Measurements from ENCODE around the gene CALN1. TPM values are rescaled to one million over a fixed set of nuclear protein-coding genes. Genes with fewer than 3 reads are reported as not detected.
"Not testable (repeated sequence)": the region's sequence is repeated elsewhere in the genome, so short reads cannot be mapped to it uniquely, and the experiment has no call there.

CALN1 gene
- polyA plus RNA-seq (2013, experiment 1 of 2) = 4.0 TPM
- 2.7 TPM for polyA plus RNA-seq (2013, experiment 2 of 2)

GRCh38 chr7:72412121-72412618 is at the start of gene CALN1:
Gene CALN1 (minus strand): TSS chr7:72412338.
- H3K36me3 ChIP-seq (ENCODE audit: insufficient read depth, low read length); H3K9me3 ChIP-seq (ENCODE audit: insufficient read depth, low read depth, low read length); H3K4me1 ChIP-seq (ENCODE audit: insufficient read depth, low read length); H3K27me3 ChIP-seq (ENCODE audit: insufficient read depth, low read length); H3K9ac ChIP-seq (ENCODE audit: low read depth, low read length); H3K27ac ChIP-seq (ENCODE audit: low read depth, low read length); H3K4me3 ChIP-seq (ENCODE audit: low read length): not testable (repeated sequence)
- WGBS = 97% methylated on average over 21 of the region's 21 CpGs

GRCh38 chr7:72453471-72453870 is 41.3 kb upstream of the CALN1 start:
- Histone ChIP-seq H3K27ac (ENCODE audit: low read depth, low read length) (no peak overlapping the region), H3K9me3 (ENCODE audit: insufficient read depth, low read depth, low read length) (0 out of 2 replicates have a peak, but pooled peaks cover 7% of the 10 kb centered on the region), H3K4me3 (ENCODE audit: low read length) (no peak overlapping the region), H3K9ac (ENCODE audit: low read depth, low read length) (no peak overlapping the region), H3K27me3 (ENCODE audit: insufficient read depth, low read length) (no peaks in the 10 kb centered on the region), H3K36me3 (ENCODE audit: insufficient read depth, low read length) (no peaks in the 10 kb centered on the region), H3K4me1 (ENCODE audit: insufficient read depth, low read length) (no peaks in the 10 kb centered on the region)
- WGBS = 93% methylated on average over 1 of the region's 1 CpG

- Histone ChIP-seq H3K4me1 (ENCODE audit: insufficient read depth, low read length) (peaks cover 5% of the 10 kb centered on the region; the same call in 1 of the 2 replicates), H3K4me3 (ENCODE audit: low read length) (no peak overlapping the region), H3K27me3 (ENCODE audit: insufficient read depth, low read length) (no peaks in the 10 kb centered on the region), H3K9ac (ENCODE audit: low read depth, low read length) (no peak overlapping the region), H3K9me3 (ENCODE audit: insufficient read depth, low read depth, low read length) (no peaks in the 10 kb centered on the region), H3K27ac (ENCODE audit: low read depth, low read length) (no peak overlapping the region), H3K36me3 (ENCODE audit: insufficient read depth, low read length) (no peaks in the 10 kb centered on the region)
- 92% methylated on average over 17 of the region's 17 CpGs for WGBS
Observed at GRCh38 chr7:72447465-72448204, 35.5 kb upstream of the CALN1 start.

- 67% methylated on average over 19 of the region's 20 CpGs for WGBS
- Histone ChIP-seq H3K4me3 (ENCODE audit: low read length) (no peak overlapping the region), H3K27me3 (ENCODE audit: insufficient read depth, low read length) (no peaks in the 10 kb centered on the region), H3K4me1 (ENCODE audit: insufficient read depth, low read length) (peaks cover 5% of the 10 kb centered on the region; the same call in 1 of the 2 replicates), H3K36me3 (ENCODE audit: insufficient read depth, low read length) (no peaks in the 10 kb centered on the region), H3K9ac (ENCODE audit: low read depth, low read length) (no peak overlapping the region), H3K27ac (ENCODE audit: low read depth, low read length) (no peak overlapping the region), H3K9me3 (ENCODE audit: insufficient read depth, low read depth, low read length) (no peaks in the 10 kb centered on the region)
Observed at GRCh38 chr7:72446591-72447462, 34.7 kb upstream of the CALN1 start.

- Histone ChIP-seq H3K4me1 (ENCODE audit: insufficient read depth, low read length) (peaks cover 5% of the 10 kb centered on the region; the same call in 1 of the 2 replicates), H3K9me3 (ENCODE audit: insufficient read depth, low read depth, low read length) (no peaks in the 10 kb centered on the region), H3K4me3 (ENCODE audit: low read length) (no peak overlapping the region), H3K27me3 (ENCODE audit: insufficient read depth, low read length) (no peaks in the 10 kb centered on the region), H3K27ac (ENCODE audit: low read depth, low read length) (no peak overlapping the region), H3K36me3 (ENCODE audit: insufficient read depth, low read length) (no peaks in the 10 kb centered on the region), H3K9ac (ENCODE audit: low read depth, low read length) (no peak overlapping the region)
- 75% methylated on average over 7 of the region's 7 CpGs for WGBS
Observed at GRCh38 chr7:72446131-72446530, 34.0 kb upstream of the CALN1 start.

GRCh38 chr7:72445580-72445979 is 33.4 kb upstream of the CALN1 start:
- Histone ChIP-seq H3K4me1 (ENCODE audit: insufficient read depth, low read length) (peaks cover 5% of the 10 kb centered on the region; the same call in 1 of the 2 replicates), H3K9me3 (ENCODE audit: insufficient read depth, low read depth, low read length) (no peaks in the 10 kb centered on the region), H3K27ac (ENCODE audit: low read depth, low read length) (no peak overlapping the region), H3K27me3 (ENCODE audit: insufficient read depth, low read length) (no peaks in the 10 kb centered on the region), H3K4me3 (ENCODE audit: low read length) (no peak overlapping the region), H3K9ac (ENCODE audit: low read depth, low read length) (no peak overlapping the region), H3K36me3 (ENCODE audit: insufficient read depth, low read length) (no peaks in the 10 kb centered on the region)
- WGBS = 86% methylated on average over 10 of the region's 10 CpGs

- Histone ChIP-seq H3K4me1 (ENCODE audit: insufficient read depth, low read length) (peaks cover 5% of the 10 kb centered on the region; the same call in 1 of the 2 replicates), H3K27me3 (ENCODE audit: insufficient read depth, low read length) (no peaks in the 10 kb centered on the region), H3K36me3 (ENCODE audit: insufficient read depth, low read length) (no peaks in the 10 kb centered on the region), H3K9me3 (ENCODE audit: insufficient read depth, low read depth, low read length) (no peaks in the 10 kb centered on the region), H3K4me3 (ENCODE audit: low read length) (no peak overlapping the region), H3K27ac (ENCODE audit: low read depth, low read length) (no peak overlapping the region), H3K9ac (ENCODE audit: low read depth, low read length) (no peak overlapping the region)
- WGBS = 91% methylated on average over 6 of the region's 6 CpGs
Observed at GRCh38 chr7:72445075-72445474, 32.9 kb upstream of the CALN1 start.

- no peaks in the 10 kb centered on the region for H3K36me3 ChIP-seq (ENCODE audit: insufficient read depth, low read length)
- WGBS = 87% methylated on average over 7 of the region's 8 CpGs
Observed at GRCh38 chr7:72444026-72444776, 32.1 kb upstream of the CALN1 start.

GRCh38 chr7:72441791-72442190 is 29.7 kb upstream of the CALN1 start:
- no peaks in the 10 kb centered on the region for H3K36me3 ChIP-seq (ENCODE audit: insufficient read depth, low read length)
- no peak overlapping the region for H3K27ac ChIP-seq (ENCODE audit: low read depth, low read length)
- H3K27me3 ChIP-seq (ENCODE audit: insufficient read depth, low read length) = no peaks in the 10 kb centered on the region
- H3K4me3 ChIP-seq (ENCODE audit: low read length) = no peak overlapping the region
- 72% methylated on average over 8 of the region's 8 CpGs for WGBS
- H3K4me1 ChIP-seq (ENCODE audit: insufficient read depth, low read length) = peaks cover 4% of the 10 kb centered on the region; the same call in 1 of the 2 replicates
- H3K9ac ChIP-seq (ENCODE audit: low read depth, low read length) = no peak overlapping the region
- H3K9me3 ChIP-seq (ENCODE audit: insufficient read depth, low read depth, low read length) = no peaks in the 10 kb centered on the region

More at GRCh38 chr7:72444026-72444776, 32.1 kb upstream of the CALN1 start:
- no peak overlapping the region for H3K9ac ChIP-seq (ENCODE audit: low read depth, low read length)
- H3K27me3 ChIP-seq (ENCODE audit: insufficient read depth, low read length) = no peaks in the 10 kb centered on the region
- H3K27ac ChIP-seq (ENCODE audit: low read depth, low read length) = no peak overlapping the region
- no peaks in the 10 kb centered on the region for H3K9me3 ChIP-seq (ENCODE audit: insufficient read depth, low read depth, low read length)
- H3K4me3 ChIP-seq (ENCODE audit: low read length) = no peak overlapping the region
- H3K4me1 ChIP-seq (ENCODE audit: insufficient read depth, low read length) = peaks cover 5% of the 10 kb centered on the region; the same call in 1 of the 2 replicates

GRCh38 chr7:72438491-72438890 is 26.4 kb upstream of the CALN1 start:
- WGBS = 94% methylated on average over 6 of the region's 7 CpGs
- H3K27ac ChIP-seq (ENCODE audit: low read depth, low read length) = no peak overlapping the region
- H3K4me3 ChIP-seq (ENCODE audit: low read length) = no peak overlapping the region
- no peaks in the 10 kb centered on the region for H3K4me1 ChIP-seq (ENCODE audit: insufficient read depth, low read length)
- no peaks in the 10 kb centered on the region for H3K27me3 ChIP-seq (ENCODE audit: insufficient read depth, low read length)
- H3K36me3 ChIP-seq (ENCODE audit: insufficient read depth, low read length) = no peaks in the 10 kb centered on the region
- H3K9ac ChIP-seq (ENCODE audit: low read depth, low read length) = no peak overlapping the region
- no peaks in the 10 kb centered on the region for H3K9me3 ChIP-seq (ENCODE audit: insufficient read depth, low read depth, low read length)

Data from HUES64 (cell line).